Omental fat pad (tissue), 4 donors: ENCODE data around the gene PCLO. TPM values are rescaled to one million over a fixed set of nuclear protein-coding genes. Genes with fewer than 3 reads are reported as not detected.

Experiments
- ATAC-seq: fragments of 150-250 bp; one replicate; pipeline ENCODE4 v1.9.1; 2016; ENCODE audit warnings: mild to moderate bottlenecking, moderate library complexity; ENCODE audit not compliant: low FRiP score
- DNase-seq: peaks from one replicate; pipeline ENCODE4 v3.0.0-alpha.2; 2019; ENCODE audit warnings: low spot score
- CTCF ChIP-seq, 3 donors: fragments of 450-650 bp; IDR thresholded peaks; one replicate each; pipeline ENCODE4 v1.5.1; 2016 to 2017; ENCODE audit warnings: antibody characterized with exemption in 3 of 3, mild to moderate bottlenecking in 3 of 3, moderate library complexity in 2 of 3
- total RNA-seq, 4 donors: library from RNA; depleted of rRNA; stranded (reverse); fragments of >200 nt; gene quantifications; one replicate each; pipeline ENCODE4 v1.1.0, GENCODE V29; 2016

Gene PCLO
- total RNA-seq, 4 donors from 2014 or later: 0.75 to 5.7 (median 2.0) TPM

DNA sequence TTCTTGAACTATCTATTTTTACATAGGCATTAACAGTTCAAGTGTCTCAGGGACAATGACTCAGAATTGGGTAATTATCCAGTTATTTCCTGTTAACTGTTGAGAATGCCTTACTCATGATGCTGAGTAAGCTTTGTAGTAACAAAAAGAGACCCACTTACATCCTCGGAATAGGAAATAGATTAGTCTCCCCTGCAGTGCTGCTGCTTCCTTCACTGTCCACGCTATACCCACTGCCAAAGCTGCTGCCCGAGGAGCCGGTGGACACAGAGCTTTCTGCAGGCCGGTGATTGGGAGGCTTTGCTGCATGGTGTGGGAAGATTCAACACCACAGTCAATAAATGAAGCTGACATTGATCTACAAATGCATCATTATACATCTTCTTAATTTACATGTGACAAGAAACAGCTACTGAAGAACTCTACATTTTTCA lies 357.1 kb downstream of the PCLO start:
- TF ChIP-seq CTCF (IDR thresholded peaks at IDR 0.05): no peak
- DNase-seq: no peak
- ATAC-seq: no peak

- no peak for TF ChIP-seq CTCF (IDR thresholded peaks at IDR 0.05)
- ATAC-seq: no peak
These were observed 359.3 kb downstream of the PCLO start for GRCh38 chr7:82803411-82803810.

DNA sequence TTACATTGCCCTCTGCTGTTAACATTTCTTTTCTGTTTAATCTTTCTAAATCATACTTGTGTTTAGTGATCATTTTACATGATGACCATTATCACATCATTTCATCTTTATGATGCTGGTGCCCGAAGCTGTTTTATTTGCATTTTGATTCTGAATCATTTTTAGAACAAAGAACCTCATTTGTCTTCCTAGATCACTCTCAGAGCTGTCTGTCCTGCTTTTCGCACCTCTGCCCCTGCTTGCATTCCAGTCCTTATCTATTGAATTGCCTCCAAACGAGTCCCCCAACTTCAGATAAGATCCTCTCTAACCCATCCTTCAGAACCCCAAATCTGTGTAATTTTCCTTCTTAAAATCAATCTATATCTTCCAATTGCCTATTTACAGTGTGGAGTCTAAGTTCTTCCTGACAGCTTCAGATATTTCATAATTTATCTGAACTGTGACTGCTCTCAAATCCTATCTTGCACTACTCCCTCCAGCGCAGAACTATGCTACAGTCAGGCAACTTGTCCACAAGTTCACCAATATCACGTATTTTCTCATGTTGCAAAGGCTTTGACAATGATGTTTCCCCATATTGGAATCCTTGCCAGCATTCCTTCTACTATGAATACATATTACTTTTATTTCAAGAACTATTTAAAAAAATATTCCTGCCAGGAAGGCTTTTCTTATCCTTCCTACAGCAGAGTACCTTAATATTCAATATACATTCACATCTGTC lies 372.6 kb downstream of the PCLO start:
- DNase-seq (no peak), ATAC-seq (no peak)
- no peak for TF ChIP-seq CTCF (IDR thresholded peaks at IDR 0.05)

More at GRCh38 chr7:82803411-82803810, 359.3 kb downstream of the PCLO start:
- no peak for DNase-seq

DNA sequence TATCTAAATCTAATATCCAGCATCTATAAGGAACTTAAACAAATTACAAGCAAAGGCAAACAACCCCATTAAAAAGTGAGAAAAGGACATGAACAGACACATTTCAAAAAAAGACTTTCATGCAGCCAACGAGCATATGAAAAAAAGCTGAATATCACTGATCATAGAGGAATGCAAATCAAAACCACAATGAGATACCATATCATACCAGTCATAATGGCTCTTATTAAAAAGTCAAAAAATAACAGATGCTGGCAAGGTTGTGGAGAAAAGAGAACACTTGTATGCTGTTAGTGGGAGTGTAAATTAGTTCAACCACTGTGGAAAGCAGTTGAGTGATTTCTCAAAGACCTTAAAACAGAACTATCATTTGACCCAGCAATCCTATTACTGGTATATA lies 384.7 kb downstream of the PCLO start:
- ATAC-seq: no peak
- DNase-seq: no peak
- TF ChIP-seq CTCF (IDR thresholded peaks at IDR 0.05): no peak

- no peak for ATAC-seq
- no peak for TF ChIP-seq CTCF (IDR thresholded peaks at IDR 0.05)
These were observed 399.8 kb downstream of the PCLO start for GRCh38 chr7:82762880-82763279.

DNA sequence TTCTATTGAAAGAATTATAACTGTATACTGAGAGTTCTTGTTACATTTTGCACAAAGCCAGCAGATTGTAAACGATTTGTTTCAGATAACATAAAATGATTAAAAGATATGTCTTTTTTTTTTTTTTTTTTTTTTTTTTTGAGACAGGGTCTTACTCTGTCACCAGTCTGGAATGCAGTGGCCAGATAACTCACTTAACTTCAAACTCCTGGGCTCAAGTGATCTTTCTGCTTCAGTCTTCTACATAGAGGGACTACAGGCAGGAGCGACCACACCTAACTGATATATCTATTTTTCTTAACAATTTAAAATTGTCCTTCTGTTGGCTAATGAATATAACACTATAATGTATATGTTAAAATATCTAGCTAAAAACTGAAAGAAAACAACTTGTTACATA lies 401.9 kb downstream of the PCLO start:
- TF ChIP-seq CTCF (IDR thresholded peaks at IDR 0.05): no peak
- ATAC-seq (no peak), DNase-seq (no peak)

More at GRCh38 chr7:82762880-82763279, 399.8 kb downstream of the PCLO start:
- DNase-seq: no peak

DNA sequence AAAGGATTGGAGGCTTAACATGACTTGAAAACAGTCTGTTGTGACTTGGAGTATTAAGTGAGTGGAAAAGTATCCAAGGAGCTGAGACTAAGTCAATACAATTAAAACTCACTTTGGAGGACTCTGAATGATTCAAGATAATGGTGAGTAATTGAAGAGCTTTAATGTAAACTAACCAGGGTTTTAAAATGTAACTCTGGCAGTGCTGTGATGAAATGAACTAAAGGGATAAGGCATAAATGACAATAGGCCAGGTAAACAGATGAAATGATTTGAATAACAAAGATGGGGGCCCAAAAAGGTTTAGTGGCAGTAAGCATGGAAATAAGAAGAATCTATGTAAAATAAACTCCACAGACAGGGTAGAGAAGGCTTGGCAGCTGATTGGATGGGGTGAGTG lies 402.6 kb downstream of the PCLO start:
- DNase-seq (no peak), ATAC-seq (no peak)
- no peak for TF ChIP-seq CTCF (IDR thresholded peaks at IDR 0.05)
